Lower lobe of right lung (tissue), 2 donors: ENCODE measurements around the gene SMPD3. TPM values are rescaled to one million over a fixed set of nuclear protein-coding genes. Genes with fewer than 3 reads are reported as not detected.

Experiments used
- ATAC-seq, 2 donors: fragments of 200-7000 bp; cut with Tn5 transposase; one replicate each; pipeline ENCODE4 v1.9.1; 2020 to 2022; ENCODE audit warnings: mild to moderate bottlenecking in 2 of 2, moderate library complexity in 2 of 2
- DNase-seq: peaks from one replicate; pipeline ENCODE4 v3.0.0-alpha.2; 2020
- H3K27ac ChIP-seq: fragments of 200-600 bp; one replicate; pipeline ENCODE4 v1.8.0; 2022
- H3K27me3 ChIP-seq: fragments of 200-600 bp; one replicate; pipeline ENCODE4 v1.8.0; 2022; ENCODE audit warnings: low read depth
- H3K36me3 ChIP-seq: fragments of 200-600 bp; one replicate; pipeline ENCODE4 v1.8.0; 2022; ENCODE audit warnings: mild to moderate bottlenecking
- H3K4me1 ChIP-seq: fragments of 200-600 bp; one replicate; pipeline ENCODE4 v1.8.0; 2022
- H3K4me3 ChIP-seq: fragments of 200-600 bp; one replicate; pipeline ENCODE4 v1.8.0; 2022; ENCODE audit warnings: mild to moderate bottlenecking
- H3K9me3 ChIP-seq: fragments of 200-600 bp; one replicate; pipeline ENCODE4 v1.8.0; 2022
- CTCF ChIP-seq: fragments of 200-600 bp; IDR thresholded peaks from one replicate; pipeline ENCODE4 v1.8.0; 2022; ENCODE audit warnings: antibody characterized with exemption, mild to moderate bottlenecking
- intact Hi-C: fragments of 100-400 bp; cut with DNase I; formaldehyde crosslinking; loops from one replicate; pipeline ENCODE4 v1.11.0; 2022
- total RNA-seq: library from RNA; stranded (reverse); fragmentation: NEBNext Ultra II Directional; extraction: Animal tissue kit (Norgen Biotek cat#: 25700); gene quantifications from one replicate; pipeline ENCODE4 v1.2.1, GENCODE V29; 2021
- donor health status: DM: no; HTN: yes; CAD: no; lungs with severe emphysema.

The SMPD3 gene
- total RNA-seq, 1 donor from 2014 or later = 3.6 TPM

GRCh38 chr16:68338326-68339119 is 109.8 kb downstream of the SMPD3 start:
- no peak overlapping the region for H3K27ac ChIP-seq
- no peak overlapping the region for H3K4me3 ChIP-seq
- ATAC-seq = no peak
- peaks cover 65% of the 10 kb centered on the region for H3K36me3 ChIP-seq
- no peak for TF ChIP-seq CTCF
- H3K9me3 ChIP-seq = no peaks in the 10 kb centered on the region
- H3K4me1 ChIP-seq = peaks cover 12% of the 10 kb centered on the region
- no peak for DNase-seq
- no peaks in the 10 kb centered on the region for H3K27me3 ChIP-seq
- intact Hi-C loops = no loop called here

- Histone ChIP-seq H3K9me3 (no peaks in the 10 kb centered on the region), H3K27me3 (no peaks in the 10 kb centered on the region), H3K4me3 (no peak overlapping the region), H3K36me3 (peaks cover 32% of the 10 kb centered on the region), H3K4me1 (peaks cover 34% of the 10 kb centered on the region), H3K27ac (no peak overlapping the region)
- no peak for ATAC-seq
- no peak for DNase-seq
- no peak for TF ChIP-seq CTCF
- intact Hi-C loops = no loop called here
These were observed 113.1 kb downstream of the SMPD3 start for GRCh38 chr16:68335175-68335574.

- ATAC-seq = peak; percentile 64 to 73
- H3K4me3 ChIP-seq = no peak overlapping the region
- no peaks in the 10 kb centered on the region for H3K27me3 ChIP-seq
- no peak for DNase-seq
- peaks cover 43% of the 10 kb centered on the region for H3K4me1 ChIP-seq
- intact Hi-C loops = no loop called here
- H3K9me3 ChIP-seq = no peaks in the 10 kb centered on the region
- peak overlapping the region; percentile 69 for H3K27ac ChIP-seq
- no peak for TF ChIP-seq CTCF
- peaks cover 6% of the 10 kb centered on the region for H3K36me3 ChIP-seq
These were observed 115.7 kb downstream of the SMPD3 start for GRCh38 chr16:68332411-68333121.

- Histone ChIP-seq H3K27ac (peak overlapping the region; percentile 69), H3K4me1 (peaks cover 43% of the 10 kb centered on the region), H3K4me3 (no peak overlapping the region), H3K9me3 (no peaks in the 10 kb centered on the region), H3K36me3 (no peaks in the 10 kb centered on the region), H3K27me3 (no peaks in the 10 kb centered on the region)
- intact Hi-C loops = no loop called here
- DNase-seq = no peak
- TF ChIP-seq CTCF = no peak
- peak; percentile 25 to 61 for ATAC-seq
These were observed 116.4 kb downstream of the SMPD3 start for GRCh38 chr16:68331879-68332410.

- no peak for TF ChIP-seq CTCF
- Histone ChIP-seq H3K27me3 (no peaks in the 10 kb centered on the region), H3K36me3 (peaks cover 22% of the 10 kb centered on the region), H3K9me3 (no peaks in the 10 kb centered on the region), H3K4me1 (peaks cover 35% of the 10 kb centered on the region), H3K27ac (no peak overlapping the region), H3K4me3 (no peak overlapping the region)
- DNase-seq = no peak
- peak in 1 of 2 donors; percentile 15 for ATAC-seq
- intact Hi-C loops = loop anchor here (5.0 kb wide), 1 partner anchor 67 kb away; the partner anchor contains the start of gene SLC7A6
These were observed 119.4 kb downstream of the SMPD3 start for GRCh38 chr16:68328860-68329390.
